Hair follicular keratinocyte (primary cell): ENCODE results near the gene COL12A1. TPM values are rescaled to one million over a fixed set of nuclear protein-coding genes. Genes with fewer than 3 reads are reported as not detected.

Source experiments
- total RNA-seq: library from RNA; depleted of rRNA; stranded (reverse); fragments of >200 nt; gene quantifications from 2 replicates; pipeline ENCODE4 v1.2.3, GENCODE V29; 2015

Gene COL12A1
- total RNA-seq, result 121 and 205 TPM in 2 replicates

GRCh38 chr6:75205776-75206575 lies at the start of gene COL12A1:
COL12A1 (minus strand) TSS chr6:75206053; CDS start chr6:75202792, 3,261 bp downstream.

GRCh38 chr6:75243333-75244062 lies 37.6 kb upstream of the COL12A1 start, which contains the start of gene COX7A2:
COX7A2 (minus strand) TSS chr6:75243801; CDS start chr6:75243734, 67 bp downstream.

Other genes starting within 250 kb of the COL12A1 start
- 384 and 389 TPM in 2 replicates for gene COX7A2, start 37.7 kb upstream of the COL12A1 start, total RNA-seq
- gene TMEM30A, start 78.7 kb upstream of the COL12A1 start, total RNA-seq, result 41.5 and 48.8 TPM in 2 replicates